HG03045 (cell line): ENCODE data around the gene NFKBIZ.
"Not testable (repeated sequence)": the region's sequence is repeated elsewhere in the genome, so short reads cannot be mapped to it uniquely, and the experiment has no call there.

ENCODE experiments used
- ATAC-seq: cut with Tn5 transposase; IDR thresholded peaks from one replicate; pipeline ENCODE4 v1.9.1; 2021; ENCODE audit warnings: mild to moderate bottlenecking, moderate library complexity; ENCODE audit not compliant: unreplicated experiment

NFKBIZ gene

GRCh38 chr3:101905573-101905972 is 56.3 kb downstream of the NFKBIZ start:
- ATAC-seq = not testable (repeated sequence)
